Loucy (cell line): Measurements from ENCODE around the gene SLC9A1.

Source experiments
- H2AFZ ChIP-seq: fragments of 200-600 bp; sonication (generic); 2 replicates; pipeline ENCODE4 v1.6.0; 2016; ENCODE audit warnings: antibody characterized with exemption, mild to moderate bottlenecking, low read length, moderate library complexity
- H3F3A ChIP-seq: fragments of 200-600 bp; 2 replicates; pipeline ENCODE4 v1.6.0; 2016; ENCODE audit warnings: antibody characterized with exemption, low read depth, mild to moderate bottlenecking
- H3K27me3 ChIP-seq: fragments of 200-600 bp; sonication (generic); 2 replicates; pipeline ENCODE4 v1.6.1; 2014; ENCODE audit warnings: low read length, mild to moderate bottlenecking; ENCODE audit not compliant: insufficient read depth, poor library complexity, severe bottlenecking
- H3K36me3 ChIP-seq: fragments of 200-600 bp; sonication (generic); 2 replicates; pipeline ENCODE4 v1.6.1; 2016; ENCODE audit warnings: low read length; ENCODE audit not compliant: insufficient read depth
- H3K4me1 ChIP-seq: fragments of 200-600 bp; sonication (generic); 2 replicates; pipeline ENCODE4 v1.5.1; 2014; ENCODE audit warnings: low read length, mild to moderate bottlenecking; ENCODE audit not compliant: insufficient read depth, poor library complexity, severe bottlenecking
- H3K4me2 ChIP-seq: fragments of 200-600 bp; sonication (generic); 2 replicates; pipeline ENCODE4 v1.6.0; 2014; ENCODE audit warnings: antibody characterized with exemption, low read length, low read depth, mild to moderate bottlenecking; ENCODE audit not compliant: poor library complexity, severe bottlenecking
- H3K4me3 ChIP-seq: fragments of 200-600 bp; sonication (generic); 2 replicates; pipeline ENCODE4 v1.5.1; 2014; ENCODE audit warnings: low read length, mild to moderate bottlenecking, mixed read lengths; ENCODE audit not compliant: poor library complexity, severe bottlenecking
- H3K79me2 ChIP-seq: fragments of 200-600 bp; sonication (generic); 2 replicates; pipeline ENCODE4 v1.6.1; 2014; ENCODE audit warnings: low read length; ENCODE audit not compliant: insufficient read depth
- H3K9ac ChIP-seq: fragments of 200-600 bp; sonication (generic); 2 replicates; pipeline ENCODE4 v1.6.0; 2014; ENCODE audit warnings: mild to moderate bottlenecking, low read depth, low read length, moderate library complexity; ENCODE audit not compliant: poor library complexity, severe bottlenecking
- H3K9me2 ChIP-seq: fragments of 200-600 bp; sonication (generic); replicated peaks from 2 replicates; pipeline ENCODE4 v1.6.1; 2016; ENCODE audit warnings: low read depth, low read length, mixed read lengths
- H3K9me3 ChIP-seq: fragments of 200-600 bp; sonication (generic); 2 replicates; pipeline ENCODE4 v1.6.1; 2014; ENCODE audit warnings: mild to moderate bottlenecking, antibody characterized with exemption, low read length, low read depth; ENCODE audit not compliant: insufficient read depth
- H4K20me1 ChIP-seq: fragments of 200-600 bp; sonication (generic); 2 replicates; pipeline ENCODE4 v1.6.0; 2014; ENCODE audit warnings: antibody characterized with exemption, low read length, mild to moderate bottlenecking; ENCODE audit not compliant: insufficient read depth, poor library complexity, severe bottlenecking
- CTCF ChIP-seq: fragments of 200-600 bp; sonication (generic); conservative IDR thresholded peaks from 2 replicates; pipeline ENCODE4 v1.5.1; 2014; ENCODE audit warnings: mild to moderate bottlenecking, antibody characterized with exemption, low read length
- EZH2phosphoT487 ChIP-seq: fragments of 200-600 bp; IDR thresholded peaks from 2 replicates; pipeline ENCODE4 v1.6.1; 2018; ENCODE audit warnings: antibody characterized with exemption, mild to moderate bottlenecking, moderate library complexity, borderline replicate concordance

SLC9A1 gene

GRCh38 chr1:27138927-27139326, 16.0 kb downstream of the SLC9A1 start:
- H3K9me2 ChIP-seq: no peaks in the 10 kb centered on the region
- no peak overlapping the region for H3K4me3 ChIP-seq
- H3K36me3 ChIP-seq: no peaks in the 10 kb centered on the region; the same call in 1 of the 2 replicates
- H3K9ac ChIP-seq: no peak overlapping the region
- H3K9me3 ChIP-seq: no peaks in the 10 kb centered on the region
- H2AFZ ChIP-seq: no peak overlapping the region
- TF ChIP-seq EZH2phosphoT487 (no peak), CTCF (no peak)
- no peaks in the 10 kb centered on the region for H3F3A ChIP-seq
- H3K27me3 ChIP-seq: no peaks in the 10 kb centered on the region
- H4K20me1 ChIP-seq: no peaks in the 10 kb centered on the region
- peaks cover 47% of the 10 kb centered on the region for H3K4me1 ChIP-seq
- H3K4me2 ChIP-seq: no peak overlapping the region
- peaks cover 69% of the 10 kb centered on the region for H3K79me2 ChIP-seq

- H3K36me3 ChIP-seq: no peaks in the 10 kb centered on the region; the same call in 1 of the 2 replicates
- H3K4me1 ChIP-seq: peaks cover 43% of the 10 kb centered on the region
- H3K27me3 ChIP-seq: no peaks in the 10 kb centered on the region
- no peaks in the 10 kb centered on the region for H3K9me2 ChIP-seq
- H3K4me3 ChIP-seq: no peak overlapping the region
- TF ChIP-seq EZH2phosphoT487 (no peak), CTCF (no peak)
- H3K4me2 ChIP-seq: no peak overlapping the region
- H2AFZ ChIP-seq: no peak overlapping the region
- no peaks in the 10 kb centered on the region for H3F3A ChIP-seq
- no peaks in the 10 kb centered on the region for H4K20me1 ChIP-seq
- peak overlapping the region; percentile 56 for H3K9ac ChIP-seq
- H3K79me2 ChIP-seq: peaks cover 64% of the 10 kb centered on the region
- H3K9me3 ChIP-seq: no peaks in the 10 kb centered on the region
Observed at GRCh38 chr1:27138368-27138767, 16.6 kb downstream of the SLC9A1 start.

GRCh38 chr1:27137544-27138075, 17.3 kb downstream of the SLC9A1 start:
- no peaks in the 10 kb centered on the region for H3F3A ChIP-seq
- H3K9ac ChIP-seq: peak overlapping the region; percentile 56
- H3K4me1 ChIP-seq: peaks cover 35% of the 10 kb centered on the region
- 0 out of 2 replicates have a peak overlapping the region, but pooled peaks have one; percentile 18 for H2AFZ ChIP-seq
- peak overlapping the region; percentile 63 for H3K4me3 ChIP-seq
- no peaks in the 10 kb centered on the region for H3K9me2 ChIP-seq
- no peaks in the 10 kb centered on the region for H3K9me3 ChIP-seq
- H4K20me1 ChIP-seq: no peaks in the 10 kb centered on the region
- peak overlapping the region; percentile 77 for H3K4me2 ChIP-seq
- no peak for TF ChIP-seq CTCF
- TF ChIP-seq EZH2phosphoT487: no peak
- peaks cover 56% of the 10 kb centered on the region; the same call in 1 of the 2 replicates for H3K79me2 ChIP-seq
- H3K27me3 ChIP-seq: no peaks in the 10 kb centered on the region
- no peaks in the 10 kb centered on the region; the same call in 1 of the 2 replicates for H3K36me3 ChIP-seq
